Calu3 (cell line): ENCODE data around the gene WRAP53. TPM values are rescaled to one million over a fixed set of nuclear protein-coding genes. Genes with fewer than 3 reads are reported as not detected.

Experiments used
- BruUV-seq: library from RNA; stranded (reverse); fragments of 400-500 nt; replicated peaks from 2 replicates; lab custom pipeline; 2021; lab: Mats Ljungman, UMichigan
- CTCF ChIA-PET: fragments of 300-600 bp; sonication (Branson Sonifier 250); formaldehyde crosslinking; loops from one replicate; lab custom pipeline; 2022; ENCODE audit warnings: antibody characterized with exemption; lab: Charles Lee
- DNase-seq: peaks from one replicate; pipeline ENCODE4 v3.0.0; 2022
- H3K27ac Mint-ChIP-seq: one replicate; pipeline ENCODE4 v1.8.0; 2022; ENCODE audit warnings: mixed read lengths; ENCODE audit not compliant: unreplicated experiment
- H3K27me3 Mint-ChIP-seq: one replicate; pipeline ENCODE4 v1.8.0; 2022; ENCODE audit warnings: mixed read lengths; ENCODE audit not compliant: unreplicated experiment
- H3K36me3 Mint-ChIP-seq: one replicate; pipeline ENCODE4 v1.8.0; 2022; ENCODE audit warnings: mild to moderate bottlenecking, moderate library complexity, mixed read lengths; ENCODE audit not compliant: insufficient read depth, unreplicated experiment
- H3K4me1 Mint-ChIP-seq: one replicate; pipeline ENCODE4 v1.8.0; 2022; ENCODE audit warnings: mild to moderate bottlenecking, low read depth, mixed read lengths; ENCODE audit not compliant: unreplicated experiment
- H3K4me3 Mint-ChIP-seq: one replicate; pipeline ENCODE4 v1.8.0; 2022; ENCODE audit warnings: mild to moderate bottlenecking, low read depth, moderate library complexity, mixed read lengths; ENCODE audit not compliant: unreplicated experiment
- H3K9me3 Mint-ChIP-seq: one replicate; pipeline ENCODE4 v1.8.0; 2022; ENCODE audit warnings: low read depth, mixed read lengths; ENCODE audit not compliant: unreplicated experiment
- CTCF ChIP-seq: fragments of 200-600 bp; IDR thresholded peaks from one replicate; pipeline ENCODE4 v1.8.0; 2022; ENCODE audit warnings: antibody characterized with exemption; ENCODE audit not compliant: unreplicated experiment
- intact Hi-C: fragments of 100-400 bp; cut with micrococcal nuclease; formaldehyde crosslinking; loops from one replicate; pipeline ENCODE4 v1.10.0; 2022; ENCODE audit not compliant: unreplicated experiment
- total RNA-seq: library from RNA; stranded (reverse); gene quantifications from 2 replicates; pipeline ENCODE4 v1.2.3, GENCODE V29; 2022

Gene WRAP53
- total RNA-seq, 1 experiment from 2014 or later: 10.1 TPM

GRCh38 chr17:7688808-7689316 lies 585 bp downstream of the WRAP53 start:
- Mint-ChIP-seq H3K27me3 (no peaks in the 10 kb centered on the region), H3K27ac (no peak overlapping the region), H3K4me1 (no peaks in the 10 kb centered on the region), H3K9me3 (no peaks in the 10 kb centered on the region), H3K36me3 (peaks cover 45% of the 10 kb centered on the region), H3K4me3 (peak overlapping the region; percentile 86)
- no peak for DNase-seq
- TF ChIP-seq CTCF: no peak
- intact Hi-C loops: loop anchor here (2.0 to 10.0 kb wide), 4 partner anchors 57 to 334 kb away; partner anchors contain the start of genes CD68, KCTD11, SHBG and TMEM95
- TSS peak; percentile 20 for BruUV-seq
- CTCF ChIA-PET: interaction anchor here (0.6 to 1.3 kb wide), 3 partner anchors 74 to 130 kb away, joined by 4 to 5 read pairs (median 5); partner anchors contain the start of genes FXR2 and TNFSF13

- Mint-ChIP-seq H3K4me3 (no peak overlapping the region), H3K27ac (no peak overlapping the region), H3K27me3 (no peaks in the 10 kb centered on the region), H3K36me3 (peaks cover 8% of the 10 kb centered on the region), H3K9me3 (peaks cover 3% of the 10 kb centered on the region), H3K4me1 (no peaks in the 10 kb centered on the region)
- no peak for TF ChIP-seq CTCF
- CTCF ChIA-PET: no interaction called here
- intact Hi-C loops: no loop called here
- no peak for DNase-seq
- no TSS peak for BruUV-seq
Measured at GRCh38 chr17:7695586-7695985, 7.3 kb downstream of the WRAP53 start.

- Mint-ChIP-seq H3K27me3 (no peaks in the 10 kb centered on the region), H3K4me3 (no peak overlapping the region), H3K4me1 (no peaks in the 10 kb centered on the region), H3K9me3 (peaks cover 3% of the 10 kb centered on the region), H3K27ac (no peak overlapping the region), H3K36me3 (peaks cover 12% of the 10 kb centered on the region)
- CTCF ChIA-PET: interaction anchor here (1.2 kb wide), 1 partner anchor 11 kb away, joined by 4 read pairs; the partner anchor contains the start of gene TP53
- BruUV-seq: no TSS peak
- intact Hi-C loops: no loop called here
- no peak for TF ChIP-seq CTCF
- no peak for DNase-seq
Measured at GRCh38 chr17:7697828-7698588, 9.7 kb downstream of the WRAP53 start.

GRCh38 chr17:7700510-7700909 lies 12.2 kb downstream of the WRAP53 start:
- intact Hi-C loops: no loop called here
- H3K36me3 Mint-ChIP-seq: peaks cover 20% of the 10 kb centered on the region
- CTCF ChIA-PET: no interaction called here
- BruUV-seq: no TSS peak
- H3K4me3 Mint-ChIP-seq: no peak overlapping the region
- H3K4me1 Mint-ChIP-seq: no peaks in the 10 kb centered on the region
- H3K27ac Mint-ChIP-seq: no peak overlapping the region
- H3K9me3 Mint-ChIP-seq: peaks cover 3% of the 10 kb centered on the region
- no peak for DNase-seq
- no peak for TF ChIP-seq CTCF
- H3K27me3 Mint-ChIP-seq: peaks cover 22% of the 10 kb centered on the region
